ENCODE data around the gene NXPE3. TPM values are rescaled to one million over a fixed set of nuclear protein-coding genes. Genes with fewer than 3 reads are reported as not detected.

The NXPE3 gene
- total RNA-seq, 1 experiment from 2014 or later: 15.9 TPM

GRCh38 chr3:101867511-101867910, 88.5 kb downstream of the NXPE3 start:
- Histone ChIP-seq H3K14ac (ENCODE audit: insufficient read depth, low read length) (no peak overlapping the region), H4K8ac (replicated peaks; ENCODE audit: insufficient read length, low read depth, low read length) (no peak overlapping the region), H2AFZ (ENCODE audit: low read length) (no peak overlapping the region), H4K91ac (ENCODE audit: insufficient read length, low read depth, low read length) (no peak overlapping the region), H3K9ac (ENCODE audit: extremely low read depth, insufficient read length, low read length) (no peak overlapping the region), H3K27me3 (ENCODE audit: insufficient read depth, low read length) (no peaks in the 10 kb centered on the region), H2BK20ac (ENCODE audit: low read depth, low read length, poor library complexity, severe bottlenecking) (no peak overlapping the region), H3K18ac (ENCODE audit: insufficient read length, low read depth, low read length) (no peak overlapping the region), H2BK12ac (ENCODE audit: insufficient read length, low read depth, low read length) (no peak overlapping the region), H4K5ac (ENCODE audit: insufficient read length, low read depth, low read length) (no peak overlapping the region), H3K79me1 (ENCODE audit: insufficient read depth, low read depth, low read length, poor library complexity, severe bottlenecking) (no peaks in the 10 kb centered on the region), H4K20me1 (ENCODE audit: control insufficient read depth, insufficient read depth, insufficient read length) (no peaks in the 10 kb centered on the region), H3K4ac (ENCODE audit: low read depth, low read length) (no peak overlapping the region), H3K9me3 (ENCODE audit: control insufficient read depth, low read depth, low read length) (no peaks in the 10 kb centered on the region), H3K56ac (ENCODE audit: insufficient read length, low read depth, low read length) (no peak overlapping the region), H2BK120ac (ENCODE audit: low read depth, low read length, poor library complexity, severe bottlenecking) (no peak overlapping the region), H2BK5ac (ENCODE audit: insufficient read length, low read length) (no peak overlapping the region), H3K23ac (ENCODE audit: insufficient read length, low read depth, low read length) (no peak overlapping the region), H3T11ph (ENCODE audit: low read length) (no peak overlapping the region), H3K23me2 (ENCODE audit: insufficient read length, low read depth, low read length, poor library complexity, severe bottlenecking) (no peaks in the 10 kb centered on the region), H2BK15ac (ENCODE audit: low read depth, low read length) (no peak overlapping the region), H3K4me1 (ENCODE audit: insufficient read depth, low read length) (no peaks in the 10 kb centered on the region), H3K4me2 (ENCODE audit: insufficient read depth, insufficient read length, low read length) (no peak overlapping the region), H3K79me2 (ENCODE audit: insufficient read depth, low read length) (no peaks in the 10 kb centered on the region), H3K27ac (ENCODE audit: insufficient read length, low read depth, low read length) (no peak overlapping the region), H2AK5ac (ENCODE audit: insufficient read length, low read length) (no peak overlapping the region)
- no peaks in the 10 kb centered on the region for H3K27me3 Mint-ChIP-seq (ENCODE audit: low read depth)
- no peak overlapping the region for H3K4me3 Mint-ChIP-seq
- H3K36me3 Mint-ChIP-seq (ENCODE audit: insufficient read depth in 1 of 3, low read depth in 3 of 3): no peaks in the 10 kb centered on the region
- TF ChIP-seq CTCF (conservative IDR thresholded peaks at IDR 0.05): no peak
- H3K4me1 Mint-ChIP-seq: peaks cover 3 to 4% of the 10 kb centered on the region in 2 experiments; a peak in 3 of 4 replicates
- no peaks in the 10 kb centered on the region for H3K9me3 Mint-ChIP-seq
- no peak for DNase-seq
- H3K27ac Mint-ChIP-seq: no peak overlapping the region
